NCI-H748 (cell line): ENCODE data around the gene TNFRSF13B.
"Not testable (repeated sequence)": the region's sequence is repeated elsewhere in the genome, so short reads cannot be mapped to it uniquely, and the experiment has no call there.

Source experiments
- DNase-seq: peaks from one replicate; lab custom pipeline; 2025; ENCODE audit not compliant: unreplicated experiment; lab: John Stamatoyannopoulos, UW

Gene TNFRSF13B

DNA sequence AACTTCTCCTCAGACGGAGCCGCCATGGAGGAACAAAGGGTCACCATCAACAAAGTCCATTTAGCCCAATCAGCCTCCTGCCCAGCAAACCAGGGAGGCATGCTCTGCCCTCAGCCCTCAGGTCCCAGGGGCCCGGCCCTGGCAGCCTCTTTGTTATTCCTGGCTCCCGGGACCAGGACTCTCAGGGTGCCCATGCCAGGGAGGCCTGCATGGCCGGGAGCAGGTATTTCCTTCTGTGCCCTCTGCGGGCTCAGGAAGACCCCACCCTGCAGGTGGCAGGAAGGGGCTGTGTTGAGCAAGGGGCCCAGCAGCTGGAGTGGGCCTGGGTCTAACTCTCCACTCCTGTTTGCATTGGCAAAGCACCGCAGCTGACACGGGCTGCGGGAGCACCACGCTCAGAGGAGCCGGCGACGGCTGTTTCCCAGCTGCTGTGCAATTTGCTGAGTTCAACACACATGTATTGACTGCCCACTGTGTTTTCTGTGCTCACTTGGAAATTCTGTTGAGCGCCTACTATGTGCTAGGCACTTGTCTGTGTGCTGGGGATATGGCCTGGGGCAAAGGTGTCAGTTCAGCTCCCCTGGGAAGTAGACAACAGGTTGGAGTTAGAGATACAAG, 33.2 kb upstream of the TNFRSF13B start:
- DNase-seq = not testable (repeated sequence)

DNA sequence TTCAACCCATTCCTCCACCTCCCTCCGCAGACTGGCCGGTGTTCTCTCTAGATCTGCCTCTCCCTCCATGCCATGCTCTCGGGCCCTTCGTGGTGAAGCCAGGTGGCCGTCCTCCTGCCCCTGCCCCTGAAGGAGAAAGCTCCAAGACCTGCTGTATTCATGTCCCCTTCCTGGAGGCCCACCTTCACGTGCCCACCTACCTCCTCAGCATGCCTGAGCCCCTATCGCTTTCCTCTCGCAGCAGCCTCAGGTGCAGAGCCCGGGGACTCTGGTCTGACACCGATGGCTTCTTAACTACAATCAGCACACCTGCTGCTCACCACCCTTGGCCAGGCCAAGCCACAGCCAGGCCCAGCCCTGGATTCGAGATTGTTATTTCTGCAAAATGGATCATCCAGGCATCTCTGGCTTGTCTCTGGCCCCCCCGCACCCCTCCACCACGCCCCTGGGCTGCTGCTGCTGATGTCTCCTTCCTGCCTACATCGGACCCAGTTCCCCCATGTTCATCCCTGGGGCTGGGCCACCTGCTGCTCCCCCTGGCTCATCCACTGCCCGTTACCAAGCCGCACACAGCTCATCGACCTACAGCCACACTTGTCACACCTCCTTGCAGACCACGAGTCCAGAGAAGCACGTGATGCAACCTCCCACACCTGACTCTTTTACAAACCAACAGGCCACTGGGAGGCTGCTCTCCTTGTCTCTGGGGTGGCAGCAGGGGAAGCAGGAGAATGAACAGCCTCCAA, 32.5 kb upstream of the TNFRSF13B start:
- DNase-seq = no peak

DNA sequence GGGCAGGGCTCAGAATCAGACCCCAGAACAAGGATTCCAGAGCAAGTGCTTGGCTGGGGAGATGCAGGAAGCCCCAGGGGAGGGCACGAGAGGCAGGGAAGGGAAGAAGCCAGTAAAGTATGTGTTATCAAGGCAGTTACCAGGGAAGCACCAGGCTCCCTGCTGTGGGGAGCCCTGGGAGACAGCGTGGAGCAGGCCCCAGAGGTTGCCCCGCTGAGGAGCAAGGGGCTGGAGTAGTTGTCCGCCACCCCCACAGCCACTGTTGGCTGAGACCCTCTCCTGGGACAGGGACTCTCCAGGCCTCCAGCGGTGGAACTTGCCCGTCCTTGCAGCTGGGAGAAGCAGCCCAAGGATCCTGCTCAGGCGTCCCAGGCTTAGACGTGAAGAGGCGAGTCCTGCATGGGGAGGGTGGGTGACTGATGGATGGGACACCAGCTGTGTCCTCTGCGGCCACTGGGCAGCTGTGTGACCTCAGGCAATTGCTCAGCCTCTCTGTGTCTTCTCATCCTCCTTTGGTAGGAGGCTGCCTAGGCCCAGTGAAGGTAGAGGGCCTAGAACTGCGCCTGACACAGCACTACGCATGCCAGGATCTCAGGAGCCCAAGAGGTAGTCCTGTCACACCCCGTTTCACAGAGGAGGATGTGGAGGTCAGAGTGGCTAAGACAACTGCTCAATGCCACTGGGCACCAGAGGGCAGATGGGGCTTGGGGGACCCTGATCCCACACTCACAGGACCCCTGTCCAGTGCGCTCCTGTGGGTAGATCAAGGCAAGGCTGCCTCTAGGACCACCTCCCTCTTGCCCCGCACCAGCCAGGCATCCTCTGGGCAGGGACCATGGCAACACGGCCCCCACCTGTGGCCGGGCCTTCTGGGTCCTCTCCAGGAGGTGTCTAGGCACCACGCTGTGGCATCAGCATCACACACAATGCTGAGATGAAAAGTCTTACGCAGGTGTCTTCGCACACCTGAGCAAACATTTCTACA, 31.1 kb upstream of the TNFRSF13B start:
- DNase-seq = peak; percentile 90

GRCh38 chr17:17001874-17002520, 30.1 kb upstream of the TNFRSF13B start:
- DNase-seq = peak; percentile 83

GRCh38 chr17:17001076-17001777, 29.3 kb upstream of the TNFRSF13B start:
- no peak for DNase-seq

- no peak for DNase-seq
These were observed 28.2 kb upstream of the TNFRSF13B start for GRCh38 chr17:16999931-17000625.

DNA sequence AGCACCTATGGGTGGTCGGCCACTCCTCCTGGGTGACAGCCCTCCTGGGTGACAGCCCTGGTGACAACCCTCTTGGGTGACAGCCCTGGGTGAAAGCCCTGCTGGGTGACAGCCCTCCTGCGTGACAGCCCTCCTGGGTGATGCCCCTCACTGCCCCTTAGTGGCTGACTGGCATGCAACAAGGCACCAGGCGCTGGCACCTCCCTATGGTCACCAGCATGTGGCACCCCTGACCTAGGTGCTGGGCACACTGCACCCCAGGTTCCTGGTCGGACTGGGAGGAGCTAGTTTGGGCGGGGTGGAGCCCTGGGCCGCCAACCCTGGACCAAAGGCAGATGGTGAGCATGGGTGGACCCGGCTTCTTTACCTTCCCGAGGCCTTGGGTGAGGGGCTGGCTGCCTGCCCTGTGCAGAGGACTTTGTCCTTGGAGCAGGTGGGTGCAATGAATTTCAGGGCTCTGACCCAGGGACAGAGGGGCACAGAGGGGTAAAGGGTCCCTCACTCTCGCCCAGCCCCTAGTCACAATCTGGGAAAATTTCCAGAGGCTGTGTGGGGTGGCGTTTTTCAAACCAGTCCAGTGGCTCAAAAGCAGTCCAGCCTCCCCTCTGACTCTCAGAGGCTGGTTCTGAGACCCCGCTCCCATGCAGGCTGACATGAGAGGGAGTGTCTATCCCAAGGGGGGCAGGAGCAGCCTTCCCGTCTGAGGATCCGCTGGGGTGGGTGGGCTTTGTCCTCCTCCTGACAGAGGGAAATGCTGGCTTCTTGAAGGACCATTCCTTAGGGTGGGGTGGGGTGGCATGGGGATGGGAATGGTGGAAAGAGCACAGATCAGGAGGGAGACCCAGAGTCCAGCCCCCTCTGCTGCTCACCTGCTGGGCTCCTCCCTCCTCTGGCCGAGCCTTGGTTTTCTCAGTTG, 25.9 kb upstream of the TNFRSF13B start:
- peak; percentile 83 for DNase-seq

GRCh38 chr17:16996726-16997125, 24.8 kb upstream of the TNFRSF13B start:
- not testable (repeated sequence) for DNase-seq

DNA sequence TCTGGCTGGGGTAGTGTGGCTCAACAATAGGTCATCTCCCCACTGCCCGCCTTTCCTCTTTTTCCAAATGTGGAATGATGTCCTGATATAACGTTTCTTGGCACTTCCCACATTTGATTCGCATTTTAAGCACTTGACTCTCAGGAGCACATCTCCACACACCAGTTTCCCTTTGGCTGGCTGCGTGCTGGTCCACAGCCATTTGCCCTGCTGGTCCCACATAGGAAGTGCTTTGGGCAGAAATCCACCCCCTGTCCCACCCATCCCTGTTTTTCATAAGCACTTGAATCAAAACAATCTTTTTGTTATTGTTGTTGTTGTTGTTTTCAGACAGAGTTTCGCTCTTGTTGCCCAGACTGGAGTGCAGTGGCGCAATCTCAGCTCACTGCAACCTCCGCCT, 24.0 kb upstream of the TNFRSF13B start:
- no peak for DNase-seq

DNA sequence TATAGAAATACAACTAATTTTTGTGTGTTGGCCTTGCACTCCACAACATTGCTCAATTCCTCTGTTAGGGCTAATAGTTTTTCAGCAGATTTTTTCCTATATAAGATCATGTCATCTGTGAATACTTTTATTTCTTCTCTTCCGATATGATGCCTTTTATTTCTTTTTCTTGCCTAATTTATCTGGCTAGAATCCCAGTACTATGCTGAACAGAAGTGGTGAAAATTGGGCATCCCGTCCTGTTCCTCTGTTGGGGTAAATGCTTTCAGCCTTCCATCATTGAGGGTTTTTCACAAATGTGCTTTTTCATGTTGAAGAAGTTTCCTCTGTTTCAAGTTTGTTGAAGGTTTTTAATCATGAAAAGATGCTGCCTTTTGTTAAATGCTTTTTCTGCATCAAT, 22.7 kb upstream of the TNFRSF13B start:
- no peak for DNase-seq

DNA sequence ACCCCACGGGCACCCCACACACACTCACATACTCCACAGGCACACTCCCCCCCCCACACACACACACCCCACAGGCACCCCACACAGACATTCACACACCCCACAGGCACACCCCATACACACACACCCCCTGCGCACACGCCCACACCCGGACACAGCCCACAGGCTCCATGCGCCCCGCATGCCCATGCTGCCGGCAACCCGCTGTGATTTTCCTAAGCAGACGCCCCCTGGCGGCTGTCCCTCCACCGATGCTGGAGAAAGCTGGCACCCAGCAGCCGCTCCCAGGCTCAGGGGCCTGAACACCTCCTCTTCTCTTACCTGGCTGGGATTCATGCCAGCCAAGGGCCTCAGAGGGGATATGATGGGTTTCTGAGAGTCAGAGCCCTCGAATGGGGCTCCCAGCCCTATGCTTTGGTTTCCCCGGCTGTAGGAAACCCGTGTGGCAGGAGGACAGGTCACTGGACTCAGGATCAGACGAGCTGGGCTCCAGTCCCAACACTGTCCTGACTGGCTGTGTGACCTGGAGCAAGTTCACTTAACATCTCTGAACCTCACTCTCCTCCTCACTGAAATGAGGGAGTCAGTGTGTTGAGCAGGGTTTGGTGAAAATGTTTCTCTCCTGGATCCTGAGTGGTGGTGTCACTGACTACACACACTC, 19.6 kb upstream of the TNFRSF13B start:
- peak; percentile 78 for DNase-seq

DNA sequence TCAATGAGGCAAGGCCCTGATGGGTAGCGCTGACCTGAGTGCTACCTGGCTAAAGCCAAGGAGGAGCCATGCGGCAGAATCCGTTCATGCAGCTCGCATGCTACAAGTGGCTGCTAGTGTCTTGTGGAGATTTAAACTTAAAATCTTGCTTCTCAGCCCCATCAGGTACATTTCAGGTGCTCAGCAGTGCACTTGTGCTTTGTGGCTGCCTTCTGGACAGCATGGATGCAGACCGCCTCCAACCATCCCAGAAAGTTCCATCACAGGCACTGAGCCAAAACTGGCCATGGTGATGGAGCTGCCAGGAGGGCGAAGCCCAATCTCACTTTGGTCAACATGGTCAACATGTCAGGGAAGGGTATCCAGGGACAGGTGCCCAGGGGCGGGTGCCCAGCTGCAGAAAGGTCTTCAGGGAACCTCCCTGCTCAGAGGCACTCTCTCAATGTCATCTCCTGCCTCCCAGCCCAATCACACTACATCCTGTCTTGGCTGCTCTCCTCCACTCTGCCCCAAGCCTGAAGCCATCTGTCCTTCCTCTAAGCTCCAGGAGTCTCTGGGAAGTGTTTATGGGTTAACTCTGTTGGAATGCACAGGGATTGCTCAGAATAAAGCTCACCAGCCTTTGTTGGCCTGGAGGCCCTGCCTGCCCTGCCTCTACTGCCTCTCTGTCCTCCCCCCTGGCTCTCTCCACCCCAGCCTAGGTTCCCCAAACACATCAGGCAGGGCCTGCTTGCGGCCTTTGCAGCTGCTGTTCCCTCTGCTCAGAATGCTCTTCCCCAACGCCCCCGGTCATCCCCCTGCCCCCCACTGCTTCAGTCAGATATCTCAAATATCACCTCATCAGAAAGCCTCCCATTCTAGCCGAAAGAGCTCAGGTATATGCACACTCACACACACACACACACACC, 18.3 kb upstream of the TNFRSF13B start:
- DNase-seq = no peak

GRCh38 chr17:16989230-16989952, 17.5 kb upstream of the TNFRSF13B start:
- no peak for DNase-seq

GRCh38 chr17:16988749-16989229, 16.9 kb upstream of the TNFRSF13B start:
- no peak for DNase-seq

GRCh38 chr17:16987830-16988601, 16.1 kb upstream of the TNFRSF13B start:
- no peak for DNase-seq
